SK-N-SH (cell line): ENCODE results near the gene CHFR.

ENCODE experiments used
- FOSL2 ChIP-seq: IDR thresholded peaks from 2 replicates; pipeline ENCODE4 v1.4.0; 2012; ENCODE audit warnings: low read depth, mild to moderate bottlenecking, moderate library complexity, borderline replicate concordance
- POLR2AphosphoS5 ChIP-seq: IDR thresholded peaks from 2 replicates; pipeline ENCODE4 v1.6.1; 2012; ENCODE audit warnings: low read depth, low read length
- RAD21 ChIP-seq: IDR thresholded peaks from 2 replicates; pipeline ENCODE4 v1.6.1; 2012; ENCODE audit warnings: mild to moderate bottlenecking, low read length
- YY1 ChIP-seq: IDR thresholded peaks from 2 replicates; pipeline ENCODE4 v1.4.0; 2012; ENCODE audit warnings: low read depth, mild to moderate bottlenecking
- TF ChIP-seq, protein P1 (sequence below): fragments of 200-600 bp; sonication (generic); IDR thresholded peaks from 2 replicates; pipeline ENCODE4 v1.6.1; 2017; ENCODE audit warnings: antibody characterized with exemption, mild to moderate bottlenecking, moderate library complexity
- TF ChIP-seq, protein P2 (sequence below): IDR thresholded peaks from 2 replicates; pipeline ENCODE4; 2012
- TF ChIP-seq, protein P3 (sequence below): fragments of 150-350 bp; IDR thresholded peaks from 2 replicates; pipeline ENCODE4 v1.6.1; 2017; ENCODE audit warnings: antibody characterized with exemption, low read length, low read depth, borderline replicate concordance

DNA sequence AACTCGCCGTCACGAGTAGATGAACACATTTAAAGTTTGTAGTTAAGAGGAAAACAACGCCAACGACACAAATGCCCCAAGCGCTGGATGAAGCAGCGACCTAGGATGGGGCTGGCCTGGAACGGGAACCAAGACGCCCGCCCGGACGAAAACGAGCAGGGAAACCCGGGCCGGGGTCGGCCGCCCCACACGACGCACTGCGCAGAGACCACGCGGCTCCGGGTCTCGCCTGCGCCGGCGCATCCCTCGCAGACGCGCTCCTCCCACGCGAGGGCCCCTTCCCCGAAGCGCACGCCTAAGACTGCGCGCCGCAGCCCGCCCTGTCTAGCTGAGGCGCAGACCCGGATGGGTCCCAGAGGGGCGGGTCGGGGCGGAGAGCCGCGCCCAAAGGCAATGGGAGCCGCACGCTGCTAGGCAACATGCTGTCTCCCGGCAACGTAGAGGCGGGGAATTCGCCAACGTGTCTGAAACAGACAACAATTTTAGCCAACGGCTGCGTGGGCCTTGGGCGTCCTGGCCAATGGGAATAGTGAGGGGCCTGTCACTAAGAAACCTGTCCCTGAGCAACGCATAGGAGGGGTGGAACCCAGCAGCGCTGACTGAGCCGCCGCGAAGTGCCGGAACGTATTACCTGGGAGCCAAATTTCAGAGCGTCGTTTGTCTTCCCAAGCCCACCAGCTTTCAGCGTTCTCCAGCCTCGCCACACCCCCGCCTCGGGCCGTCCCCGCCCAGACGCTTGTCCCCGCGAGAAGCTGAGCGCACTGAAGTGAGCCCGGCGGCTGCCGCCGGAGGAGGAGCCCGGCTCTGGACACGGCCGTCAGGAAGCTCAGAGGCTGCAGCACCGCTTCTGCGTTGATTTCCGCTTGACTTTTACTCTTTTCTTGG, 21.0 kb upstream of the CHFR start:
- TF ChIP-seq RAD21 (no peak), FOSL2 (no peak), YY1 (no peak), POLR2AphosphoS5 (no peak)
- TF ChIP-seq, protein P1, sequence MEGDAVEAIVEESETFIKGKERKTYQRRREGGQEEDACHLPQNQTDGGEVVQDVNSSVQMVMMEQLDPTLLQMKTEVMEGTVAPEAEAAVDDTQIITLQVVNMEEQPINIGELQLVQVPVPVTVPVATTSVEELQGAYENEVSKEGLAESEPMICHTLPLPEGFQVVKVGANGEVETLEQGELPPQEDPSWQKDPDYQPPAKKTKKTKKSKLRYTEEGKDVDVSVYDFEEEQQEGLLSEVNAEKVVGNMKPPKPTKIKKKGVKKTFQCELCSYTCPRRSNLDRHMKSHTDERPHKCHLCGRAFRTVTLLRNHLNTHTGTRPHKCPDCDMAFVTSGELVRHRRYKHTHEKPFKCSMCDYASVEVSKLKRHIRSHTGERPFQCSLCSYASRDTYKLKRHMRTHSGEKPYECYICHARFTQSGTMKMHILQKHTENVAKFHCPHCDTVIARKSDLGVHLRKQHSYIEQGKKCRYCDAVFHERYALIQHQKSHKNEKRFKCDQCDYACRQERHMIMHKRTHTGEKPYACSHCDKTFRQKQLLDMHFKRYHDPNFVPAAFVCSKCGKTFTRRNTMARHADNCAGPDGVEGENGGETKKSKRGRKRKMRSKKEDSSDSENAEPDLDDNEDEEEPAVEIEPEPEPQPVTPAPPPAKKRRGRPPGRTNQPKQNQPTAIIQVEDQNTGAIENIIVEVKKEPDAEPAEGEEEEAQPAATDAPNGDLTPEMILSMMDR: no peak
- TF ChIP-seq, protein P2, sequence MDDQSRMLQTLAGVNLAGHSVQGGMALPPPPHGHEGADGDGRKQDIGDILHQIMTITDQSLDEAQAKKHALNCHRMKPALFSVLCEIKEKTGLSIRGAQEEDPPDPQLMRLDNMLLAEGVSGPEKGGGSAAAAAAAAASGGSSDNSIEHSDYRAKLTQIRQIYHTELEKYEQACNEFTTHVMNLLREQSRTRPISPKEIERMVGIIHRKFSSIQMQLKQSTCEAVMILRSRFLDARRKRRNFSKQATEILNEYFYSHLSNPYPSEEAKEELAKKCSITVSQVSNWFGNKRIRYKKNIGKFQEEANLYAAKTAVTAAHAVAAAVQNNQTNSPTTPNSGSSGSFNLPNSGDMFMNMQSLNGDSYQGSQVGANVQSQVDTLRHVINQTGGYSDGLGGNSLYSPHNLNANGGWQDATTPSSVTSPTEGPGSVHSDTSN: peak; percentile 97
- TF ChIP-seq, protein P3, sequence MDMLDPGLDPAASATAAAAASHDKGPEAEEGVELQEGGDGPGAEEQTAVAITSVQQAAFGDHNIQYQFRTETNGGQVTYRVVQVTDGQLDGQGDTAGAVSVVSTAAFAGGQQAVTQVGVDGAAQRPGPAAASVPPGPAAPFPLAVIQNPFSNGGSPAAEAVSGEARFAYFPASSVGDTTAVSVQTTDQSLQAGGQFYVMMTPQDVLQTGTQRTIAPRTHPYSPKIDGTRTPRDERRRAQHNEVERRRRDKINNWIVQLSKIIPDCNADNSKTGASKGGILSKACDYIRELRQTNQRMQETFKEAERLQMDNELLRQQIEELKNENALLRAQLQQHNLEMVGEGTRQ: no peak
